ENCODE results near the gene ATP6V1F. TPM values are rescaled to one million over a fixed set of nuclear protein-coding genes. Genes with fewer than 3 reads are reported as not detected.
A peak's percentile ranks its signal among the peaks of the same experiment; 100 is the strongest.
"Not testable (repeated sequence)": the region's sequence is repeated elsewhere in the genome, so short reads cannot be mapped to it uniquely, and the experiment has no call there.

ATP6V1F gene
- total RNA-seq, 1 experiment from 2014 or later = 221 TPM

DNA sequence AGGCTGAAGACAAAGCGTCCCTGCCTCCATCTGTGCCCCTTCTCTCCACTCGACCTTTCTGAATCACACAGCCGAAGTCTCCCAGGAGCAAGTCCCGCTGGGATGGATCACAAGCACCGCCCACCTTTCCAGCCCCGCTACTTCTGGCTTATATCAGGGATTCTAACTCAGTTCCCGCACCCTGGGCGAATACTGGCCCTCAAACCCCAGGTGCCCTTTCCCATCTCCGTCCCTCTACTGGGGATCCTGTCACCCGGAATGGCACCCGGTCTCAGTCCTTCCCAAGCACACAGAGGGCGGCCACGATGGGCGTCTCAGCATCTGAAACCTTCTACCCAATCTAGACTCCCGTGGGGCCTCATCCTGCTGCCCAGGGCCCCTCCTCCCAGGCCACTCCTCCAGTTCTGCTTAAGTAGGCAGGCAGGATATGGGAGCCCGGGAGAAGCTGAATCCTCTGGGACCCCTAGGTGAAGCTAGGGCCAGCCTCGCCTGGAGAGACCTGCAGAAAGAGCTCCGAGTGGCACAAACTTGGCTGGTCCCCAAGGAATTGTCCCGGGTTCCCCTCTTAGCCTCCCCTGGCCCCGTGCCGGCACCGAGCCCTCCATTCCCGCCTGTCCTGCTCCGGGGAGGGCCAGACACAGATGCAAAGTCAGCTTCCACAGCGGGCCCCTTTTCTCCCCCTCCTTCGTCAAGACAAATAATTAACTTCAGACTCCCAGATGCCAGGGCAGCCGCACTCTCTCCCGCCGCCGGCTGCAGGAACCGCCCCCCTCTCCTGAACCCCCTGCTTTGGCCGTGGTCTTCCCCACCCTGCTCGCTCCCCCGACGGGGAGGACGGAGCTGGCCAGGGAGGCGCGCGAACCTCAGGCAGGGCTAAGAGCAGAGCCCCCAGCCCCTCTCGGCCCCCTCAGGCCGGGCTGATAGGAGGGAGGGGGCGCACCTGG lies 47.2 kb downstream of the ATP6V1F start:
- in situ Hi-C loops (cut with HindIII; ENCODE audit: low sequenced_read_pairs) = no loop called here

GRCh38 chr7:128910569-128910945 lies 47.9 kb downstream of the ATP6V1F start, which contains the start of gene KCP:
Gene KCP (minus strand): TSS chr7:128910709. CDS start chr7:128910676, 33 bp downstream.
- DNase-seq (ENCODE audit: low spot score) = no peak
- in situ Hi-C loops (cut with HindIII; ENCODE audit: low sequenced_read_pairs) = no loop called here

More for the DNA sequence above, 47.2 kb downstream of the ATP6V1F start:
- peak; percentile 34 for DNase-seq (ENCODE audit: low spot score)

DNA sequence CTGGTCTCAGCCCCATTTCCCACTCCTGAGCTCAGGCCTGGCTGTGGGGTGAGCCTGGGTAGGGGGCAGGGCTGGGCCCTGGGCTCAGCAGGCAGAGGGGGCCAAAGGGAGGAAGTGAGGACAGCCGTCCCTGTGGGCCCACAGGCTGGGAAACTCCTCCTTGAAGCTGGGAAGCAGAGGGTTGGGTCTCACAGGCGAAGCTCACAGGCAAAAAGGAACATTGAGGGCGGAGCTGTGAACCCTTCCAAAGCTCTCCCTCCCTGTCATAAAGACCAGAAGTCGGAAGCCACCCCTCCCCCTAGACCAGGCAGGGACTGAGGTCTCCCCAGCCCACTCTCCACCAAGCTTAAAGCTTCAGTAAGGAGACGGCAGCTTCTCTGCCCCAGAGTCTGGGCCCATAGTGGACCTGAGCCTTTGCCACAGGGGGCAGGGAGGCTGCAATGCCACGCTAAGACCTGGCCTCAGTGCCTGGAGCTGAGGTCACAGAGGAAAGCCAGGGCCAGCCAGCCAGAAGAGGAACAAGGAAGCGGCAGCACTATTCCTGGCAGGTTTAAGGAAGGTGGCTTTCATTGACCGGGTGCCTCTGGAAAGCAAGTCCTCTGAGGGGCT lies 48.9 kb downstream of the ATP6V1F start:
- DNase-seq (ENCODE audit: low spot score) = peak; percentile 57
- in situ Hi-C loops (cut with HindIII; ENCODE audit: low sequenced_read_pairs) = no loop called here

GRCh38 chr7:128912281-128912680 lies 49.6 kb downstream of the ATP6V1F start:
- in situ Hi-C loops (cut with HindIII; ENCODE audit: low sequenced_read_pairs) = no loop called here
- DNase-seq (ENCODE audit: low spot score) = no peak

DNA sequence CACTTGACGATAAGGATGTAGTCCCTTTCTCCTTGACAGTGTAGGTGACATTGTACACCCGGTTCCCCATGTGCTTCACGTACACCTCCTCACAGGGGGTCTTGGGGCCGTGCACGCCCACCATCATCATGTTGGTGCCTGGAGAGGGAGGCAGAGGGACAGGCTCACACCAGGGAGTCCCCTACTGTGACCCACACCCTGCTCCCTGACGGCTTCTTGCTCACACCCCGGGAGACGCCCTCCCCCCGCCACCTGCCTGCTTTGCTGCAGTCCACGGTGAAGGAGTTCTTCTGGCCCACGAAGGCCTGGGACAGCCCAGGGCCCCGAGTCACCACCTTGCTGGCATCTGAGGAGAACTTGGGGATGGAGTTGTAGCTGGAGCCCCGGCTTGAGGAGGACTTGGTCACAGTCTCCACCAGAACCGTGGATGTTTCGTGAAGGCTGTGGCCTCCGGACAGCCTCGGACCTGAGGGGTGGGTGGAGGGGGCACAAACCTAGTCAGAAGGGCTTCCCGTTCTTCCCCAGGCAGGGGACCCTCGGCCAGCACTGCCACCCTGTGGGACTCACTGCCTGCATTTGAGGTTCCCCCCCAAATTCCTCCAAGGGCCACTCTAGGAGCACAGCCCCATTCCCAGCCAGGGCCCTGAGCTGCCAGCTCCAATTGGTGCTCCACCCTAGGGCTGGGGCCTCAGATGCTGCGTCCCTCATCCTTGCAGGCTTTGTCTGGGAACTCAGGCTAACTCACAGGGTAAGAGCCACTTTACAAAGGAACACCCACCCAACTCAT lies 50.2 kb downstream of the ATP6V1F start:
- in situ Hi-C loops (cut with HindIII; ENCODE audit: low sequenced_read_pairs); DNase-seq (ENCODE audit: low spot score): not testable (repeated sequence)

DNA sequence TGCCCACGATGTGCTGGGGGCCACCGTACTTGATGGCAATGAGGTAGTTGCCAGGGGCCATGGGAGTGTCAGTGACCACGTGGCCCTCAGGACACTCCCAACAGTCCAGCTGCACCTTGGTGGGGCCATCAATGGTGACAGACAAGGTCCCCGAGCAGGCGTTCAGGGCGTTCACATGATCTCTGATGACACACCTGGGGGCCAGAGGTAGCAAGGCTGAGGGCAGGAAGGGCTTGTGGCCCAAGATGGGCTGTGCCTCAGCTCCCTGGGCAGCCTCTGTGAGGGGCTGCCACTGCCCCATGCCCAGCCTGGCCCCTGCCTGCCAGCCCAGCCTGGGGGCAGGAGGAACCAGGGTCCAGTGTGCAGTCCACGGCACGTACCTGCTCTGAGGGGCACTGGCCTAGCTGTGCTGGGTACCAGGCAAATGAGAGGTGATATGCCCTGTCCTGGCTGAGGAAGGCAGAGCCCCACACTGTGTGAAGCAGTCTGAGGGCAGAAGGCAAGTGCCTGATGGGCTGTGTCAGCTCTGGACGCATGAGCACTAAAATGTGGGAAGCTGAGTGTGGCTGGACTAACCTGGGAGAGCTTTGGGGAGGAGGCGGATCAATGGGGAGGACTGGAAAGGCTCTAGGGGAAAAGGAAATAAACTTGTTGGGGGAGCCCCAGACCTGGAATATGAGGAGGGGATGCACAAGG lies 51.4 kb downstream of the ATP6V1F start:
- in situ Hi-C loops (cut with HindIII; ENCODE audit: low sequenced_read_pairs) = no loop called here
- DNase-seq (ENCODE audit: low spot score) = no peak

- in situ Hi-C loops (cut with HindIII; ENCODE audit: low sequenced_read_pairs) = no loop called here
Measured at GRCh38 chr7:128914566-128915151, 52.0 kb downstream of the ATP6V1F start.

GRCh38 chr7:128915271-128915819 lies 52.7 kb downstream of the ATP6V1F start:
- DNase-seq (ENCODE audit: low spot score) = no peak
- in situ Hi-C loops (cut with HindIII; ENCODE audit: low sequenced_read_pairs) = no loop called here

More at GRCh38 chr7:128914566-128915151, 52.0 kb downstream of the ATP6V1F start:
- DNase-seq (ENCODE audit: low spot score) = no peak

Other genes starting within 250 kb of the ATP6V1F start
- 0.81 TPM in 1 of 2 replicates, not detected in the other for gene GARIN1A, start 190.6 kb upstream of the ATP6V1F start, total RNA-seq (2014; rRNA removed; shearing (Covaris generic))
- 86.0 and 136 TPM in 2 replicates for gene CALU, start 123.5 kb upstream of the ATP6V1F start, total RNA-seq (2014; rRNA removed; shearing (Covaris generic))
- gene OPN1SW, start 87.1 kb upstream of the ATP6V1F start, total RNA-seq (2014; rRNA removed; shearing (Covaris generic)) = not detected in 2 replicates
- 11.3 and 15.2 TPM in 2 replicates for gene CCDC136, start 70.9 kb upstream of the ATP6V1F start, total RNA-seq (2014; rRNA removed; shearing (Covaris generic))
- 211 and 231 TPM in 2 replicates for gene FLNC, start 32.5 kb upstream of the ATP6V1F start, total RNA-seq (2014; rRNA removed; shearing (Covaris generic))
- 2.8 and 4.7 TPM in 2 replicates for gene KCP, start 47.9 kb downstream of the ATP6V1F start, total RNA-seq (2014; rRNA removed; shearing (Covaris generic))
- gene IRF5, start 75.1 kb downstream of the ATP6V1F start, total RNA-seq (2014; rRNA removed; shearing (Covaris generic)) = not detected in 2 replicates
- 47.4 and 71.4 TPM in 2 replicates for gene TNPO3, start 192.3 kb downstream of the ATP6V1F start, total RNA-seq (2014; rRNA removed; shearing (Covaris generic))